GM23248 (cell line): Measurements from ENCODE around the gene ARHGAP24.

Experiments
- EZH2 ChIP-seq: fragments of 200-600 bp; sonication (generic); IDR thresholded peaks from 2 replicates; pipeline ENCODE4 v1.6.1; 2018; ENCODE audit warnings: antibody characterized with exemption, mild to moderate bottlenecking; ENCODE audit not compliant: insufficient read depth, poor library complexity, severe bottlenecking
- EZH2phosphoT487 ChIP-seq: fragments of 200-600 bp; sonication (generic); IDR thresholded peaks from 2 replicates; pipeline ENCODE4 v1.6.1; 2018; ENCODE audit warnings: antibody characterized with exemption, moderate library complexity, mild to moderate bottlenecking, low read depth; ENCODE audit not compliant: insufficient read depth

DNA sequence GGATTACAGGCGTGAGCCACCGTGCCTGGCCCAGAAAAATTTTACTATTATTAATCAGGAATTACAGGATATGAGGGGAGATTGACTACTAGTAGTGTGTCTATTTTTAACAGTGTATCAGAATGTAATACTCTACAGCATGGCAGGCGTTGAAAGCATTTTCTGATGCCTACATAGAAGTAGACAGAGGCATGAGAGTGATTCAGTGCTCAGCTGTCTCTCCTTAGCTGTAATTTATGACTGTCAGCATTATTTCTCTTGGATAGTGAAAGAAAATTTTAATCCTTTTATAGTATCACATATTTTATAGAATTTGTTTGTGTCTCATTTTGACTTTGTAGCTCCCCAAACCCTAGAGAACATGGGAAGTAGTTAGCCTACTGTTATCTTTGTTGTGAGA is 20.7 kb downstream of the ARHGAP24 start:
- no peak for TF ChIP-seq EZH2
- no peak for TF ChIP-seq EZH2phosphoT487
